ENCODE measurements around the gene KDM4D.
"Not testable (repeated sequence)": the region's sequence is repeated elsewhere in the genome, so short reads cannot be mapped to it uniquely, and the experiment has no call there.

KDM4D gene

GRCh38 chr11:95037356-95038035, 64.0 kb downstream of the KDM4D start:
- H3K9ac ChIP-seq (ENCODE audit: low read length); DNase-seq (ENCODE audit: low read depth); H3K9me3 ChIP-seq (ENCODE audit: control insufficient read depth, low read length); H3K4me1 ChIP-seq (ENCODE audit: control insufficient read depth, insufficient read depth, low read length); H3K36me3 ChIP-seq (ENCODE audit: control insufficient read depth, insufficient read depth, low read length, severe bottlenecking): not testable (repeated sequence)
- Histone ChIP-seq H3K4me3 (ENCODE audit: low read length) (peak overlapping the region; percentile 58), H3K27me3 (replicated peaks; ENCODE audit: control insufficient read depth, insufficient read depth, low read length) (peaks cover 13% of the 10 kb centered on the region)

GRCh38 chr11:95042239-95042638, 68.7 kb downstream of the KDM4D start:
- H3K9me3 ChIP-seq (ENCODE audit: control insufficient read depth, low read length): no peaks in the 10 kb centered on the region
- H3K27me3 ChIP-seq (replicated peaks; ENCODE audit: control insufficient read depth, insufficient read depth, low read length): peaks cover 44% of the 10 kb centered on the region
- no peak overlapping the region for H3K9ac ChIP-seq (ENCODE audit: low read length)
- no peaks in the 10 kb centered on the region for H3K4me1 ChIP-seq (ENCODE audit: control insufficient read depth, insufficient read depth, low read length)
- H3K4me3 ChIP-seq (ENCODE audit: low read length): no peak overlapping the region
- DNase-seq (ENCODE audit: low read depth): no peak
- H3K36me3 ChIP-seq (ENCODE audit: control insufficient read depth, insufficient read depth, low read length, severe bottlenecking): no peaks in the 10 kb centered on the region

- Histone ChIP-seq H3K4me1 (ENCODE audit: control insufficient read depth, insufficient read depth, low read length) (no peaks in the 10 kb centered on the region), H3K36me3 (ENCODE audit: control insufficient read depth, insufficient read depth, low read length, severe bottlenecking) (no peaks in the 10 kb centered on the region), H3K9me3 (ENCODE audit: control insufficient read depth, low read length) (no peaks in the 10 kb centered on the region), H3K27me3 (replicated peaks; ENCODE audit: control insufficient read depth, insufficient read depth, low read length) (peaks cover 44% of the 10 kb centered on the region), H3K4me3 (ENCODE audit: low read length) (no peak overlapping the region), H3K9ac (ENCODE audit: low read length) (no peak overlapping the region)
- DNase-seq (ENCODE audit: low read depth): no peak
Measured at GRCh38 chr11:95042906-95043305, 69.4 kb downstream of the KDM4D start.

- no peaks in the 10 kb centered on the region for H3K36me3 ChIP-seq (ENCODE audit: control insufficient read depth, insufficient read depth, low read length, severe bottlenecking)
- no peaks in the 10 kb centered on the region for H3K4me1 ChIP-seq (ENCODE audit: control insufficient read depth, insufficient read depth, low read length)
- H3K9ac ChIP-seq (ENCODE audit: low read length): no peak overlapping the region
- H3K27me3 ChIP-seq (replicated peaks; ENCODE audit: control insufficient read depth, insufficient read depth, low read length): peaks cover 44% of the 10 kb centered on the region
- H3K4me3 ChIP-seq (ENCODE audit: low read length): no peak overlapping the region
- no peaks in the 10 kb centered on the region for H3K9me3 ChIP-seq (ENCODE audit: control insufficient read depth, low read length)
- no peak for DNase-seq (ENCODE audit: low read depth)
Measured at GRCh38 chr11:95044010-95044409, 70.5 kb downstream of the KDM4D start.

GRCh38 chr11:95045812-95046211, 72.3 kb downstream of the KDM4D start:
- Histone ChIP-seq H3K9me3 (ENCODE audit: control insufficient read depth, low read length) (no peaks in the 10 kb centered on the region), H3K4me3 (ENCODE audit: low read length) (no peak overlapping the region), H3K9ac (ENCODE audit: low read length) (no peak overlapping the region), H3K4me1 (ENCODE audit: control insufficient read depth, insufficient read depth, low read length) (no peaks in the 10 kb centered on the region), H3K27me3 (replicated peaks; ENCODE audit: control insufficient read depth, insufficient read depth, low read length) (peaks cover 44% of the 10 kb centered on the region), H3K36me3 (ENCODE audit: control insufficient read depth, insufficient read depth, low read length, severe bottlenecking) (no peaks in the 10 kb centered on the region)
- DNase-seq (ENCODE audit: low read depth): no peak
